Measurements from ENCODE around the gene CEP83.

The CEP83 gene

GRCh38 chr12:94384030-94384429 lies 75.6 kb downstream of the CEP83 start:
- no peak for TF ChIP-seq SPI1 (IDR thresholded peaks at IDR 0.05; ENCODE audit: borderline replicate concordance, low read depth)
- TF ChIP-seq POLR2AphosphoS5 (IDR thresholded peaks at IDR 0.05; ENCODE audit: low read depth): no peak
- TF ChIP-seq REST (IDR thresholded peaks at IDR 0.05; ENCODE audit: insufficient replicate concordance, low read depth): no peak
- TF ChIP-seq CTCF (IDR thresholded peaks at IDR 0.05; ENCODE audit: insufficient read depth, low read length): no peak
- TF ChIP-seq GABPA (IDR thresholded peaks at IDR 0.05; ENCODE audit: low read depth): no peak
- H3K27me3 ChIP-seq (ENCODE audit: insufficient read depth, poor library complexity, severe bottlenecking): no peaks in the 10 kb centered on the region
- no peak for DNase-seq (ENCODE audit: low read depth in 1 of 2, low spot score in 1 of 2)
- H3K27ac ChIP-seq (replicated peaks): no peak overlapping the region
- no peak overlapping the region for H3K4me3 ChIP-seq (replicated peaks; ENCODE audit: insufficient read depth, low read length)

- no peak overlapping the region for H3K4me3 ChIP-seq (replicated peaks; ENCODE audit: insufficient read depth, low read length)
- TF ChIP-seq REST (IDR thresholded peaks at IDR 0.05; ENCODE audit: insufficient replicate concordance, low read depth): no peak
- TF ChIP-seq SPI1 (IDR thresholded peaks at IDR 0.05; ENCODE audit: borderline replicate concordance, low read depth): no peak
- TF ChIP-seq GABPA (IDR thresholded peaks at IDR 0.05; ENCODE audit: low read depth): no peak
- no peak for TF ChIP-seq CTCF (IDR thresholded peaks at IDR 0.05; ENCODE audit: insufficient read depth, low read length)
- TF ChIP-seq POLR2AphosphoS5 (IDR thresholded peaks at IDR 0.05; ENCODE audit: low read depth): no peak
- no peak for DNase-seq (ENCODE audit: low read depth in 1 of 2, low spot score in 1 of 2)
Measured at GRCh38 chr12:94380507-94380906, 79.2 kb downstream of the CEP83 start.

GRCh38 chr12:94379479-94380113 lies 80.1 kb downstream of the CEP83 start:
- no peak for TF ChIP-seq REST (IDR thresholded peaks at IDR 0.05; ENCODE audit: insufficient replicate concordance, low read depth)
- no peak for TF ChIP-seq SPI1 (IDR thresholded peaks at IDR 0.05; ENCODE audit: borderline replicate concordance, low read depth)
- no peak for TF ChIP-seq GABPA (IDR thresholded peaks at IDR 0.05; ENCODE audit: low read depth)
- no peak for TF ChIP-seq POLR2AphosphoS5 (IDR thresholded peaks at IDR 0.05; ENCODE audit: low read depth)
- TF ChIP-seq CTCF (IDR thresholded peaks at IDR 0.05; ENCODE audit: insufficient read depth, low read length): no peak
- no peak for DNase-seq (ENCODE audit: low read depth in 1 of 2, low spot score in 1 of 2)
- Histone ChIP-seq H3K4me3 (replicated peaks; ENCODE audit: insufficient read depth, low read length) (no peak overlapping the region), H3K27me3 (ENCODE audit: insufficient read depth, poor library complexity, severe bottlenecking) (no peaks in the 10 kb centered on the region), H3K27ac (replicated peaks) (no peak overlapping the region)

More at GRCh38 chr12:94380507-94380906, 79.2 kb downstream of the CEP83 start:
- H3K27ac ChIP-seq (replicated peaks): no peak overlapping the region
- no peaks in the 10 kb centered on the region for H3K27me3 ChIP-seq (ENCODE audit: insufficient read depth, poor library complexity, severe bottlenecking)
